ENCODE results near the gene FNDC5.

FNDC5 gene

GRCh38 chr1:32870615-32871363 lies at the start of gene FNDC5:
FNDC5 (minus strand) TSS chr1:32870912.
- peak within 1 kb of the TSS; percentile 30 for H3K4me3 ChIP-seq (replicated peaks; ENCODE audit: low read depth, low read length)

GRCh38 chr1:32919811-32920733 lies 49.4 kb upstream of the FNDC5 start:
- DNase-seq (ENCODE audit: low read depth), result peak; percentile 71
- no peak overlapping the region for H3K4me3 ChIP-seq (replicated peaks; ENCODE audit: low read depth, low read length)
- TF ChIP-seq CTCF (IDR thresholded peaks at IDR 0.05; ENCODE audit: low read length, missing control alignments), result no peak

More at GRCh38 chr1:32870615-32871363, at the start of gene FNDC5:
- no peak for TF ChIP-seq CTCF (IDR thresholded peaks at IDR 0.05; ENCODE audit: low read length, missing control alignments)
- DNase-seq (ENCODE audit: low read depth), result peak; percentile 21

DNA sequence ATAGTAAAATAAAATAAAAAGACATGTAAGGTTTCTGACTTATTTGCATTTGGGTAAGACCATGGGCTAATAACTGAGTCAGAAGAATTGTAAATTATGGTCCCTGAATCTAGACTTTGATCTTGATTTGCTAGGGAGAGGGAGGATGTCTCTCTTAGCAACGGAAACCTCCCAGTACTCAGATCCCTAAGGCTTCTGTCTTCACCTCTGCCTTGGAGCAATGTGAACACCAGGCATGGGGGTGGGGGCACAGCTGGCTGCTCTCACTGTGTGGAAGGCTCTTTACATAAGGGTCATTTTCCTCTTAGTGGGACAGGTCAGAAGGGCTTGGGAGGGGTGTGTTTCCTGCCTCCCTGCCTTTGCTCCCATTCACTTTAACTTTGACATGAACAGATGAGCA lies 47.5 kb upstream of the FNDC5 start:
- TF ChIP-seq CTCF (IDR thresholded peaks at IDR 0.05; ENCODE audit: low read length, missing control alignments), result no peak
- no peak for DNase-seq (ENCODE audit: low read depth)
- H3K4me3 ChIP-seq (replicated peaks; ENCODE audit: low read depth, low read length), result no peak overlapping the region

DNA sequence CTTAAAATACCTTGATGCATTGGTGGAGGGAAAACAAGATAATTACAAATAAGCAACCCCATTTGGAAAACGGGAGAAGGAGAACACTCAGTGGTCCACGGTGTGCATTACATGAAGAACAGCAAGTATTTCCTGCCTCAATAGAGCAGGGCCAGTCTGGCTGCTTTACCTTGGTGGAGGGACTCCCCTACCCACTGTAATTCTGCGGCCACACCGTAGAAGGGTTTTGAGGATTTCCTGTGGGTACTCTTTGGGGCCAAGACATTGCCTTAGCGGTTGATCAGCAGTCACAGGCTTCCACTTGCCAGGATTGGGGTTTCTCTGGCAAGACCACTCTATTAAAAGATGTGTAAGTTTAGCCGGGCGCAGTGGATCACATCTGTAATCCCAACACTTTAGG lies 46.8 kb upstream of the FNDC5 start:
- no peak overlapping the region for H3K4me3 ChIP-seq (replicated peaks; ENCODE audit: low read depth, low read length)
- TF ChIP-seq CTCF (IDR thresholded peaks at IDR 0.05; ENCODE audit: low read length, missing control alignments), result no peak
- DNase-seq (ENCODE audit: low read depth), result no peak

GRCh38 chr1:32915766-32916706 lies 45.3 kb upstream of the FNDC5 start:
- DNase-seq (ENCODE audit: low read depth), result no peak
- TF ChIP-seq CTCF (IDR thresholded peaks at IDR 0.05; ENCODE audit: low read length, missing control alignments), result no peak
- H3K4me3 ChIP-seq (replicated peaks; ENCODE audit: low read depth, low read length), result no peak overlapping the region

DNA sequence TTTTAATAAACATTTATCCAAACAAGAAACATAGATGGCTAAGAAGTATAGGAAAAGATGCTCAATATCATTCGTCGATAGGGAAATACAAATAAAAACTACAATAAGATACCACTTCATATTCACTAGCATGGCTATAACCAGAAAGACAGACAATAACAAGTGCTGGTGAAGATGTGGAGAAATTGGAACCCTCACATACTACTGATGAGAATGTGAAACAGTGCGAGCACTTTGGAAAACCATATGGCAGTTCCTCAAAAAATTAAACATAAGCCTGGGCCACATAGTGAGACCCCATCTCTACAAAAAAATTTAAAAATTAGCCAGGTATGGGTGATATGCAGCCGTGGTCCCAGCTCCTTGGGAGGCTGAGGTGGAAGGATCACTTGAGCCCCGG lies 39.6 kb upstream of the FNDC5 start:
- H3K4me3 ChIP-seq (replicated peaks; ENCODE audit: low read depth, low read length), result no peak overlapping the region
- no peak for DNase-seq (ENCODE audit: low read depth)
- no peak for TF ChIP-seq CTCF (IDR thresholded peaks at IDR 0.05; ENCODE audit: low read length, missing control alignments)
